Upper lobe of right lung (tissue), 1 donor: ENCODE data around the gene CDY2A. TPM values are rescaled to one million over a fixed set of nuclear protein-coding genes. Genes with fewer than 3 reads are reported as not detected.
A peak's percentile ranks its signal among the peaks of the same experiment; 100 is the strongest.
"Not testable (repeated sequence)": the region's sequence is repeated elsewhere in the genome, so short reads cannot be mapped to it uniquely, and the experiment has no call there.

Experiments used
- ATAC-seq: fragments of 200-7000 bp; cut with Tn5 transposase; one replicate; pipeline ENCODE4 v1.9.1; 2020; ENCODE audit warnings: mild to moderate bottlenecking, moderate library complexity
- DNase-seq: peaks from one replicate; pipeline ENCODE4 v3.0.0-alpha.2; 2020
- H3K27ac ChIP-seq: fragments of 200-600 bp; one replicate; pipeline ENCODE4 v1.8.0; 2022
- H3K27me3 ChIP-seq: fragments of 200-600 bp; one replicate; pipeline ENCODE4 v1.8.0; 2022; ENCODE audit warnings: mild to moderate bottlenecking
- H3K36me3 ChIP-seq: fragments of 200-600 bp; one replicate; pipeline ENCODE4 v1.8.0; 2022
- H3K4me1 ChIP-seq: fragments of 200-600 bp; one replicate; pipeline ENCODE4 v1.8.0; 2022
- H3K4me3 ChIP-seq: fragments of 200-600 bp; one replicate; pipeline ENCODE4 v1.8.0; 2022; ENCODE audit warnings: mild to moderate bottlenecking
- H3K9me3 ChIP-seq: fragments of 200-600 bp; one replicate; pipeline ENCODE4 v1.8.0; 2022
- intact Hi-C: fragments of 100-400 bp; cut with DNase I; formaldehyde crosslinking; loops from one replicate; pipeline ENCODE4 v1.11.0; 2022
- long read RNA-seq: library from polyadenylated mRNA; unstranded; transcript quantifications from one replicate; pipeline ENCODE4 v2.0.0, GENCODE V29; 2021
- total RNA-seq: library from RNA; stranded (reverse); fragmentation: NEBNext Ultra II Directional; extraction: Animal tissue kit (Norgen Biotek cat#: 25700); gene quantifications from one replicate; pipeline ENCODE4 v1.2.1, GENCODE V29; 2021
- donor health status: DM: no; HTN: yes; CAD: no; lungs with severe emphysema.

The CDY2A gene
- not detected for total RNA-seq
- long read RNA-seq = 0 reads

- H3K4me3 ChIP-seq, ATAC-seq, intact Hi-C loops, H3K36me3 ChIP-seq, DNase-seq, H3K9me3 ChIP-seq, H3K27ac ChIP-seq, H3K4me1 ChIP-seq, H3K27me3 ChIP-seq: not testable (repeated sequence)
Observed at GRCh38 chrY:18025487-18025886, at the start of gene CDY2A. Gene CDY2A (plus strand): TSS chrY:18025787. CDS start chrY:18026115, 328 bp downstream.

- H3K4me1 ChIP-seq, H3K9me3 ChIP-seq, H3K4me3 ChIP-seq, H3K36me3 ChIP-seq, intact Hi-C loops, H3K27me3 ChIP-seq, ATAC-seq, H3K27ac ChIP-seq, DNase-seq: not testable (repeated sequence)
Observed at GRCh38 chrY:17997586-17997985, 28.0 kb upstream of the CDY2A start.

GRCh38 chrY:17998266-17998665, 27.3 kb upstream of the CDY2A start:
- H3K36me3 ChIP-seq, ATAC-seq, H3K27ac ChIP-seq, H3K4me3 ChIP-seq, DNase-seq, intact Hi-C loops, H3K27me3 ChIP-seq, H3K9me3 ChIP-seq, H3K4me1 ChIP-seq: not testable (repeated sequence)

- H3K36me3 ChIP-seq, H3K27me3 ChIP-seq, H3K4me1 ChIP-seq, H3K9me3 ChIP-seq, H3K4me3 ChIP-seq, DNase-seq, intact Hi-C loops, ATAC-seq, H3K27ac ChIP-seq: not testable (repeated sequence)
Observed at GRCh38 chrY:18023897-18024296, 1.7 kb upstream of the CDY2A start.

GRCh38 chrY:18028845-18029244, 3.3 kb downstream of the CDY2A start:
- intact Hi-C loops, H3K36me3 ChIP-seq, H3K27me3 ChIP-seq: not testable (repeated sequence)

GRCh38 chrY:18030178-18030577, 4.6 kb downstream of the CDY2A start:
- H3K36me3 ChIP-seq, ATAC-seq, H3K27ac ChIP-seq, intact Hi-C loops, DNase-seq, H3K4me3 ChIP-seq, H3K27me3 ChIP-seq, H3K9me3 ChIP-seq, H3K4me1 ChIP-seq: not testable (repeated sequence)

More at GRCh38 chrY:18028845-18029244, 3.3 kb downstream of the CDY2A start:
- not testable (repeated sequence) for H3K4me3 ChIP-seq, H3K27ac ChIP-seq, H3K9me3 ChIP-seq, H3K4me1 ChIP-seq, DNase-seq, ATAC-seq

GRCh38 chrY:18034100-18034814, 8.7 kb downstream of the CDY2A start:
- peak; percentile 85 for ATAC-seq
- H3K36me3 ChIP-seq, H3K27me3 ChIP-seq, H3K9me3 ChIP-seq, intact Hi-C loops, H3K27ac ChIP-seq, H3K4me3 ChIP-seq, H3K4me1 ChIP-seq, DNase-seq: not testable (repeated sequence)

GRCh38 chrY:18034864-18035263, 9.3 kb downstream of the CDY2A start:
- intact Hi-C loops, H3K27me3 ChIP-seq, H3K27ac ChIP-seq, H3K9me3 ChIP-seq, DNase-seq, H3K4me1 ChIP-seq, H3K4me3 ChIP-seq, H3K36me3 ChIP-seq, ATAC-seq: not testable (repeated sequence)

GRCh38 chrY:18044990-18045389, 19.4 kb downstream of the CDY2A start:
- H3K36me3 ChIP-seq, H3K9me3 ChIP-seq, H3K27ac ChIP-seq, H3K27me3 ChIP-seq, H3K4me1 ChIP-seq, H3K4me3 ChIP-seq, intact Hi-C loops, ATAC-seq, DNase-seq: not testable (repeated sequence)

- H3K4me1 ChIP-seq, intact Hi-C loops, H3K4me3 ChIP-seq, H3K27me3 ChIP-seq, H3K27ac ChIP-seq, H3K9me3 ChIP-seq, DNase-seq, ATAC-seq, H3K36me3 ChIP-seq: not testable (repeated sequence)
Observed at GRCh38 chrY:18048149-18049040, 22.8 kb downstream of the CDY2A start.

- H3K27me3 ChIP-seq, H3K4me3 ChIP-seq, ATAC-seq, DNase-seq, H3K4me1 ChIP-seq, H3K27ac ChIP-seq, H3K9me3 ChIP-seq, intact Hi-C loops, H3K36me3 ChIP-seq: not testable (repeated sequence)
Observed at GRCh38 chrY:18049061-18049460, 23.5 kb downstream of the CDY2A start.

GRCh38 chrY:18056473-18056872, 30.9 kb downstream of the CDY2A start:
- intact Hi-C loops, DNase-seq, H3K27ac ChIP-seq, H3K4me1 ChIP-seq, H3K36me3 ChIP-seq, ATAC-seq, H3K27me3 ChIP-seq, H3K4me3 ChIP-seq, H3K9me3 ChIP-seq: not testable (repeated sequence)

- DNase-seq, ATAC-seq, H3K36me3 ChIP-seq, H3K27me3 ChIP-seq, H3K4me3 ChIP-seq, H3K4me1 ChIP-seq, H3K27ac ChIP-seq, H3K9me3 ChIP-seq, intact Hi-C loops: not testable (repeated sequence)
Observed at GRCh38 chrY:18073464-18073863, 47.9 kb downstream of the CDY2A start.
